SU-DHL-6 (cell line): Measurements from ENCODE around the gene KCNIP4.

Source experiments
- EZH2phosphoT487 ChIP-seq: fragments of 200-600 bp; sonication (generic), shearing (Covaris generic); conservative IDR thresholded peaks from 2 replicates; pipeline ENCODE4 v1.6.1; 2018; ENCODE audit warnings: mild to moderate bottlenecking, antibody characterized with exemption, low read length, moderate library complexity, mixed read lengths
- TF ChIP-seq, protein P1 (sequence below): fragments of 200-600 bp; sonication (generic); IDR thresholded peaks from one replicate; pipeline ENCODE4 v1.5.1; 2017; ENCODE audit warnings: antibody characterized with exemption, mild to moderate bottlenecking, low read length, moderate library complexity; ENCODE audit not compliant: insufficient read depth, poor library complexity, severe bottlenecking

DNA sequence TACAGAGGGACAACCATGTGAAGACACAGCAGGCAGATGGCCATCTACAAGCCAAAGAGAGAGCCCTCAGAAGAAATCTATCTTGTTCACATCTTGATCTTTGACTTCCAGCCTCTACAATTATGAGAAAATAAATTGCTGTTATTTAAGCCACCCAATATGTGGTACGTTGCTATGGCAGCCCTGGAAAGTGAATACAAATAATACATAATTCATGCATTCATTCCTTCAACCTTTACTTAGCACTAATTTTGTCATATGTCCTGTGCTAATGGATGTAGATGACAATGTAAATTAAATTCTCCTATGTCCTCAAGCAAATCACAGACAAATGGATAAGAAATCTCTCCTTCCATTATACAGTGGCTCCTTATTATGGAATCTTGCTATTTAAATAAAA, 886.7 kb downstream of the KCNIP4 start:
- no peak for TF ChIP-seq EZH2phosphoT487
- TF ChIP-seq, protein P1, sequence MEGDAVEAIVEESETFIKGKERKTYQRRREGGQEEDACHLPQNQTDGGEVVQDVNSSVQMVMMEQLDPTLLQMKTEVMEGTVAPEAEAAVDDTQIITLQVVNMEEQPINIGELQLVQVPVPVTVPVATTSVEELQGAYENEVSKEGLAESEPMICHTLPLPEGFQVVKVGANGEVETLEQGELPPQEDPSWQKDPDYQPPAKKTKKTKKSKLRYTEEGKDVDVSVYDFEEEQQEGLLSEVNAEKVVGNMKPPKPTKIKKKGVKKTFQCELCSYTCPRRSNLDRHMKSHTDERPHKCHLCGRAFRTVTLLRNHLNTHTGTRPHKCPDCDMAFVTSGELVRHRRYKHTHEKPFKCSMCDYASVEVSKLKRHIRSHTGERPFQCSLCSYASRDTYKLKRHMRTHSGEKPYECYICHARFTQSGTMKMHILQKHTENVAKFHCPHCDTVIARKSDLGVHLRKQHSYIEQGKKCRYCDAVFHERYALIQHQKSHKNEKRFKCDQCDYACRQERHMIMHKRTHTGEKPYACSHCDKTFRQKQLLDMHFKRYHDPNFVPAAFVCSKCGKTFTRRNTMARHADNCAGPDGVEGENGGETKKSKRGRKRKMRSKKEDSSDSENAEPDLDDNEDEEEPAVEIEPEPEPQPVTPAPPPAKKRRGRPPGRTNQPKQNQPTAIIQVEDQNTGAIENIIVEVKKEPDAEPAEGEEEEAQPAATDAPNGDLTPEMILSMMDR: no peak
